HepG2 (cell line): ENCODE measurements around the gene ZNF189. TPM values are rescaled to one million over a fixed set of nuclear protein-coding genes. Genes with fewer than 3 reads are reported as not detected.

Source experiments
- CEBPG ChIP-seq: IDR thresholded peaks from 2 replicates; pipeline ENCODE4 v1.6.1; 2016
- E2F5 ChIP-seq: sonication (generic); formaldehyde crosslinking; conservative IDR thresholded peaks from 2 replicates; pipeline ENCODE4 v1.4.0; 2020; ENCODE audit warnings: missing genetic modification reagents
- KIAA2018 ChIP-seq: sonication (generic); formaldehyde crosslinking; IDR thresholded peaks from 2 replicates; pipeline ENCODE4 v1.5.0; 2020; ENCODE audit warnings: mild to moderate bottlenecking, missing genetic modification reagents, borderline replicate concordance
- MTF2 ChIP-seq: sonication (generic); formaldehyde crosslinking; IDR thresholded peaks from 2 replicates; pipeline ENCODE4 v1.5.0; 2020; ENCODE audit warnings: missing genetic modification reagents, borderline replicate concordance
- RARA ChIP-seq: IDR thresholded peaks from 2 replicates; pipeline ENCODE4 v1.6.1; 2016; ENCODE audit warnings: missing genetic modification reagents, missing compliant biosample characterization
- RERE ChIP-seq: IDR thresholded peaks from 2 replicates; pipeline ENCODE4 v1.6.1; 2016; ENCODE audit warnings: low read depth, missing genetic modification reagents, missing compliant biosample characterization
- SALL2 ChIP-seq: sonication (generic); formaldehyde crosslinking; IDR thresholded peaks from 2 replicates; pipeline ENCODE4 v1.8.1; 2023; ENCODE audit warnings: mild to moderate bottlenecking, missing genetic modification reagents, inconsistent platforms
- ZNF260 ChIP-seq: sonication (generic); formaldehyde crosslinking; IDR thresholded peaks from 2 replicates; pipeline ENCODE4 v1.4.0; 2020; ENCODE audit warnings: missing genetic modification reagents, low read depth, mild to moderate bottlenecking, borderline replicate concordance
- ZNF329 ChIP-seq: sonication (generic); formaldehyde crosslinking; IDR thresholded peaks from 2 replicates; pipeline ENCODE4 v1.9.0; 2021; ENCODE audit warnings: low read depth, mild to moderate bottlenecking, missing genetic modification reagents
- ZNF367 ChIP-seq: sonication (generic); formaldehyde crosslinking; IDR thresholded peaks from 2 replicates; pipeline ENCODE4 v1.4.0; 2020; ENCODE audit warnings: missing genetic modification reagents, borderline replicate concordance
- polyA plus RNA-seq, 8 experiments: library from polyadenylated mRNA; depleted of rRNA in 3 of 8; stranded (reverse) in 7 of 8; unstranded in 1 of 8; fragments of >200 nt; fragmentation: Illumina TruSeq in 4 of 8; extraction: Trizol in 4 of 8; gene quantifications; 2 replicates each; pipeline versions ENCODE4 v1.2.1 to v1.2.3, GENCODE V29; 2011 to 2016; ENCODE audit warnings: low read depth in 4 of 8, missing spikeins in 1 of 8, mixed read lengths in 1 of 8; ENCODE audit not compliant: insufficient read depth in 1 of 8
- total RNA-seq, 5 experiments: library from RNA; depleted of rRNA; stranded (reverse); fragments of >200 nt; fragmentation: Illumina TruSeq; extraction: Trizol; gene quantifications; 2 replicates each; pipeline ENCODE4 v1.2.3, GENCODE V29; 2016; ENCODE audit warnings: low read depth in 1 of 5
- TF ChIP-seq, protein P1 (sequence below): sonication (generic); formaldehyde crosslinking; conservative IDR thresholded peaks from 2 replicates; pipeline ENCODE4 v1.4.0; 2020; ENCODE audit warnings: missing genetic modification reagents

Gene ZNF189
- total and polyA plus RNA-seq, 2 of the 13 experiments (the other 11 are each of a cell fraction or from before 2014, with no cell fraction given), result 8.4 to 50.0 TPM

- peak; percentile 72 for TF ChIP-seq RERE
- peak; percentile 29 for TF ChIP-seq CEBPG (CRISPR knock-in tag)
- TF ChIP-seq, protein P1, sequence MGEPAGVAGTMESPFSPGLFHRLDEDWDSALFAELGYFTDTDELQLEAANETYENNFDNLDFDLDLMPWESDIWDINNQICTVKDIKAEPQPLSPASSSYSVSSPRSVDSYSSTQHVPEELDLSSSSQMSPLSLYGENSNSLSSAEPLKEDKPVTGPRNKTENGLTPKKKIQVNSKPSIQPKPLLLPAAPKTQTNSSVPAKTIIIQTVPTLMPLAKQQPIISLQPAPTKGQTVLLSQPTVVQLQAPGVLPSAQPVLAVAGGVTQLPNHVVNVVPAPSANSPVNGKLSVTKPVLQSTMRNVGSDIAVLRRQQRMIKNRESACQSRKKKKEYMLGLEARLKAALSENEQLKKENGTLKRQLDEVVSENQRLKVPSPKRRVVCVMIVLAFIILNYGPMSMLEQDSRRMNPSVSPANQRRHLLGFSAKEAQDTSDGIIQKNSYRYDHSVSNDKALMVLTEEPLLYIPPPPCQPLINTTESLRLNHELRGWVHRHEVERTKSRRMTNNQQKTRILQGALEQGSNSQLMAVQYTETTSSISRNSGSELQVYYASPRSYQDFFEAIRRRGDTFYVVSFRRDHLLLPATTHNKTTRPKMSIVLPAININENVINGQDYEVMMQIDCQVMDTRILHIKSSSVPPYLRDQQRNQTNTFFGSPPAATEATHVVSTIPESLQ, result no peak
- TF ChIP-seq KIAA2018, result no peak
- no peak; the same call in 1 of the 2 replicates for TF ChIP-seq E2F5 (CRISPR knock-in tag)
- TF ChIP-seq RARA (CRISPR knock-in tag), result no peak; the same call in 1 of the 2 replicates
- TF ChIP-seq ZNF367, result no peak
- TF ChIP-seq MTF2 (CRISPR knock-in tag), result no peak; the same call in 1 of the 2 replicates
- no peak for TF ChIP-seq ZNF329 (CRISPR knock-in tag)
- TF ChIP-seq SALL2 (CRISPR knock-in tag), result no peak
- TF ChIP-seq ZNF260 (CRISPR knock-in tag), result no peak
Measured at GRCh38 chr9:101398068-101398929, at the start of gene ZNF189, which contains the start of gene MRPL50 (continued).
